A673 (cell line): ENCODE data around the gene ERVW-1.

ENCODE experiments used
- CTCF ChIP-seq: fragments of 300-800, 200-600 bp; sonication (generic); conservative IDR thresholded peaks from 2 replicates; pipeline ENCODE4 v1.5.1; 2017; ENCODE audit warnings: low read depth, mild to moderate bottlenecking, antibody characterized with exemption, low read length, moderate library complexity, mixed read lengths
- EZH2 ChIP-seq: fragments of 200-600 bp; sonication (generic); IDR thresholded peaks from 2 replicates; pipeline ENCODE4 v1.6.1; 2017; ENCODE audit warnings: borderline replicate concordance, low read depth, mild to moderate bottlenecking, mixed read lengths, antibody characterized with exemption, low read length; ENCODE audit not compliant: poor library complexity, severe bottlenecking

DNA sequence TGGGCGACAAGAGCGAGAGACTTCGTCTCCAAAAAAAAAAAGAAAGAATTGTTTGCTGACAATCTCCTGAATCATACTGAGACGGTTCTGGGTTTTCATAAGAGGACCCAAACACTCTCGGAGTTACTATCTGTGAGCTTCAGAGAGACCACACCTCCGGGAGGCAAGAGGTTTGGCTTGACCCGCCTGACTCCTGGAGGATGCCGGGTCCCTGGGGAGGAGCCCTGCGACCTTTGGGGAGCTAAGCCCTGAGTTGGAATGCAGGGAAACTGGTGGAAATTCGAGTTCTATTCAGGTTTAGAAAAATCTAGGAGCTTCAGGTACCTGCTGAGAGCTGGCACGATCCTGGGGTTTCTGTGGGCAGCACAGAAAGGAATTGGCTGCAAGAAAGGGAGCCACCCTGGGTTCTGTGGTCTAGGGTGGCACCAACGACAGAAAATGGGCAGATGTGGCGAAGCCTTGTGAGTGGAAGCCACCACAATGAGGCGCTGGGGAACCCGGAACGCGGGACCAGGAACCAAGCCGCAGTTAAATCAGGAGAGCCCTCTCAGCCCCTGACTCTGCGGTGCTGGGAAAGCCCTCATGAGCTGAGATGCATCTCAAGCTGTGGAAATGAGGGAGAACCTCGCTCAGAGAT lies 52.3 kb downstream of the ERVW-1 start:
- TF ChIP-seq CTCF (no peak), EZH2 (no peak)
